Kidney epithelial cell (primary cell): ENCODE results near the gene CSNK1G2. TPM values are rescaled to one million over a fixed set of nuclear protein-coding genes. Genes with fewer than 3 reads are reported as not detected.

ENCODE experiments used
- DNase-seq: peaks from one replicate; pipeline ENCODE4 v3.0.0-alpha.2; 2010; ENCODE audit warnings: low read depth
- H3K27me3 ChIP-seq: 2 replicates; pipeline ENCODE4 v1.6.0; 2011; ENCODE audit warnings: low read length; ENCODE audit not compliant: control insufficient read depth, insufficient read depth
- H3K36me3 ChIP-seq: 2 replicates; pipeline ENCODE4 v1.5.1; 2011; ENCODE audit warnings: low read length; ENCODE audit not compliant: control insufficient read depth, insufficient read depth
- H3K4me3 ChIP-seq: 2 replicates; pipeline ENCODE4 v1.5.1; 2011; ENCODE audit warnings: low read depth, mild to moderate bottlenecking, control low read depth, low read length
- total RNA-seq: library from RNA; depleted of rRNA; stranded (reverse); fragments of >200 nt; gene quantifications from 2 replicates; pipeline ENCODE4 v1.2.3, GENCODE V29; 2015
- TF ChIP-seq, protein P1 (sequence below): IDR thresholded peaks from 2 replicates; pipeline ENCODE4 v1.5.1; 2011; ENCODE audit warnings: mild to moderate bottlenecking, moderate library complexity, low read length, control low read depth, inconsistent platforms; ENCODE audit not compliant: insufficient read depth, poor library complexity, severe bottlenecking

Gene CSNK1G2
- total RNA-seq, 1 donor from 2014 or later, result 105 TPM

GRCh38 chr19:1991018-1991913 is 50.3 kb downstream of the CSNK1G2 start:
- Histone ChIP-seq H3K27me3 (no peaks in the 10 kb centered on the region), H3K36me3 (peaks cover 4% of the 10 kb centered on the region), H3K4me3 (no peak overlapping the region)
- DNase-seq, result no peak
- TF ChIP-seq, protein P1, sequence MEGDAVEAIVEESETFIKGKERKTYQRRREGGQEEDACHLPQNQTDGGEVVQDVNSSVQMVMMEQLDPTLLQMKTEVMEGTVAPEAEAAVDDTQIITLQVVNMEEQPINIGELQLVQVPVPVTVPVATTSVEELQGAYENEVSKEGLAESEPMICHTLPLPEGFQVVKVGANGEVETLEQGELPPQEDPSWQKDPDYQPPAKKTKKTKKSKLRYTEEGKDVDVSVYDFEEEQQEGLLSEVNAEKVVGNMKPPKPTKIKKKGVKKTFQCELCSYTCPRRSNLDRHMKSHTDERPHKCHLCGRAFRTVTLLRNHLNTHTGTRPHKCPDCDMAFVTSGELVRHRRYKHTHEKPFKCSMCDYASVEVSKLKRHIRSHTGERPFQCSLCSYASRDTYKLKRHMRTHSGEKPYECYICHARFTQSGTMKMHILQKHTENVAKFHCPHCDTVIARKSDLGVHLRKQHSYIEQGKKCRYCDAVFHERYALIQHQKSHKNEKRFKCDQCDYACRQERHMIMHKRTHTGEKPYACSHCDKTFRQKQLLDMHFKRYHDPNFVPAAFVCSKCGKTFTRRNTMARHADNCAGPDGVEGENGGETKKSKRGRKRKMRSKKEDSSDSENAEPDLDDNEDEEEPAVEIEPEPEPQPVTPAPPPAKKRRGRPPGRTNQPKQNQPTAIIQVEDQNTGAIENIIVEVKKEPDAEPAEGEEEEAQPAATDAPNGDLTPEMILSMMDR, result no peak

- peaks cover 2% of the 10 kb centered on the region for H3K36me3 ChIP-seq
- H3K27me3 ChIP-seq, result no peaks in the 10 kb centered on the region
- no peak overlapping the region for H3K4me3 ChIP-seq
- TF ChIP-seq, protein P1, result no peak
- DNase-seq, result no peak
These were observed 51.8 kb downstream of the CSNK1G2 start for GRCh38 chr19:1992759-1993260.

DNA sequence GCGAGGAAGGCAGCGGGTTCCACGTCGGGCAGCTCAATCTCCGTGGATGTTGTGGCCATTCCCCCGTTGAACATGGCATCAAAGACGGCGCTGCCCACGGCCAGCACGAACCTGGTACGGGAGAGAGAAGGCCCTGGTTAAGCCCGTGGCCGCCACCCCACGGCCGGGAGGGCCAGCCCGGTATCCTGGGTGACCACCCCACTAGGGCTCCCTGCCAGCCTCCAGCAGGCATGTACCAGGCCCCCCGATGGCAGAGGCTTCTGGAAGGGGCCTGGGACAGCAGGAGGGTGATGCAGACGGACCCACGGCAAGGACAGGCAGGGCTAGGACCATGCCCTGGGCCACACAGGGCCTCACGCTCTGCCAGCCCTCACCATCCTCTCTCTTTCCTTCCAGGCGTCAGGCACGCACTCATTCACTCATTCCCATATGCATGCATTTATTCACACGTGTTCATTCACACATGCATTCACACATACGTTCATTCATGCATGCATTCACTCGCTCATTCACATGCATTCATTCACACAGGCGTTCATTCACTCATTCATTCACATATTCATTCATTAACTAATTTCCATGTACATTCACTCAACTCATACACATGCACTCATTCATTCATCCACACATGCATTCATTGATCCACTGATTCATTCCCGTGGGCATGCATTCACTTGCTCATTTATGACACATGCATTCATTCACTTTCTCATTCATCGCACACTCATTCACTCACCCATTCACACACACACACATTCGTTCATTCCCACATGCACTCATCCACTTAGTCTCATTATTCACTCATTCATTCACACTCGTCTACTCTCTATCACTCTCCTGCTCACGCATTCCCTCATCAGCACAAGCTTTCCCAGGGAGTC is 56.6 kb downstream of the CSNK1G2 start:
- DNase-seq, result no peak
- Histone ChIP-seq H3K27me3 (no peaks in the 10 kb centered on the region), H3K36me3 (no peaks in the 10 kb centered on the region), H3K4me3 (no peak overlapping the region)
- TF ChIP-seq, protein P1, result no peak

- Histone ChIP-seq H3K36me3 (no peaks in the 10 kb centered on the region), H3K4me3 (no peak overlapping the region), H3K27me3 (no peaks in the 10 kb centered on the region)
- TF ChIP-seq, protein P1, result no peak
- no peak for DNase-seq
These were observed 58.0 kb downstream of the CSNK1G2 start for GRCh38 chr19:1998712-1999708.

GRCh38 chr19:1999856-2000515 is 59.0 kb downstream of the CSNK1G2 start:
- Histone ChIP-seq H3K27me3 (no peaks in the 10 kb centered on the region), H3K36me3 (no peaks in the 10 kb centered on the region), H3K4me3 (no peak overlapping the region)
- TF ChIP-seq, protein P1, result no peak
- DNase-seq, result no peak
